ELR (cell line): ENCODE data around the gene TM4SF20.
"Not testable (repeated sequence)": the region's sequence is repeated elsewhere in the genome, so short reads cannot be mapped to it uniquely, and the experiment has no call there.

Experiments
- DNase-seq: peaks from one replicate; pipeline ENCODE4 v3.0.0-alpha.2; 2015; ENCODE audit warnings: low read depth

TM4SF20 gene

DNA sequence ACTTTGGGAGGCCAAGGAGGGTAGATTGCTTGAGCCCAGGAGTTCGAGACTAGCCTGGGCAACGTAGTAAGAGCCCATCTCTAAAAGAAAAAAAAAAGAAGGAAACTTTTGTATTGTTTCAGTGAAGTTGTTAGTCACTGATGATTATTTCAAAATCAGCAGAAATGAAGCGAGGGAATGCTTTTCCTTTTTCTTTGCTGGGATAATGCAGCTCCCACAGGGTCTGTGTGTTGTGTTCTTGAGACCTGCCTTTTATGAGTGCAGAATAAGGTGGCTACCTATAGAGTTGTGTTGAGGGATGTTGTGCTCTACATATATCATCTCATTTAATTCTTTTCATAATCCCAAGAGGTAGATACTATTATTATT is 11.7 kb downstream of the TM4SF20 start:
- no peak for DNase-seq

DNA sequence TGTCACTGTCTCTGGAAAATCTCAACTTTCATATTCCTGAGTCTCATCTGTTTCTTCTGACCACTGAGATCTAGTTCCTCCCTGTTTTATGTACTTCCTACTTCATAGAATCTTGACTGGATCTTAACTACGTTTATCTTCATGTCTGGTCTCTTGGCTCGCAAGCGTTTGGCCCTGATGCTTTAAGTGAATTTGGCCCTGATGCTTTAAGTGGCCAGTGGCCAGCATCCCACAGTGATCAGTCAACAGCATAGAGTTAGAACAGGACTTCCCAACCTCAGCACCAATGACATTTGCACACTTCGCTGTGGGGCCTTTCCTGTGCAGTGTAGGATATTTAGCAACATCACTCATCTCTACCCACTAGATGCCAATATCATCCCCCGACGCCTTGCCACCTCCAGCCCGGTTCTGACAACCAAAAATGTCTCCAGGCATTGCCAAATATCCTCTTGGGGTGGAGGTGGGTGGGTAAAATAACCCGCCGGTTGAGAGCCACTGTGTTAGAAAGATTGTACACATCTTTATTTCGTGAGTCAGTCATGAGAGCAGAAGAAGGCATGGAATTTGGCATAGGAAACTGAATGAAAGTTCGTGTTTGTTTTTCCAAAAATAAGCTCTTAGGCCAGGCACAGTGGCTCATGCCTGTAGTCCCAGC is 12.2 kb downstream of the TM4SF20 start:
- peak; percentile 52 for DNase-seq

DNA sequence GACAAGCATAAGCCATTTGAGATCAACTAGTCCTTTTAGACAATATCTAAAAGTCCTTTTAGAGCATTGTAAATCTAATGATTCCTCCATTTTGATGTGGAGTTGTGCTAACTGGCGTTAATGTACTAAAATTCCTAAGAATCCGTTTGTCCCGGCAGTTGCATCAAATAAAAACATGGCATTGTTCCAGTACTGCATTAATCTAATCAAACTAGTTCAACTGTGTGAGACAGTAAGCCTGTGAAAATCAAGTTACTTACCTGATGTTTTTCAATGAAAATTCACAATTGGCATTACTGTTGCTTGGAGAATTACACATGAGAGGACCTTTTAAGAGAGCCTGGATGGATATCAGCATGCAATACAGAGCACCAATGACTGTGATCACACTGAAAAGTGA is 13.3 kb downstream of the TM4SF20 start:
- DNase-seq, result no peak

DNA sequence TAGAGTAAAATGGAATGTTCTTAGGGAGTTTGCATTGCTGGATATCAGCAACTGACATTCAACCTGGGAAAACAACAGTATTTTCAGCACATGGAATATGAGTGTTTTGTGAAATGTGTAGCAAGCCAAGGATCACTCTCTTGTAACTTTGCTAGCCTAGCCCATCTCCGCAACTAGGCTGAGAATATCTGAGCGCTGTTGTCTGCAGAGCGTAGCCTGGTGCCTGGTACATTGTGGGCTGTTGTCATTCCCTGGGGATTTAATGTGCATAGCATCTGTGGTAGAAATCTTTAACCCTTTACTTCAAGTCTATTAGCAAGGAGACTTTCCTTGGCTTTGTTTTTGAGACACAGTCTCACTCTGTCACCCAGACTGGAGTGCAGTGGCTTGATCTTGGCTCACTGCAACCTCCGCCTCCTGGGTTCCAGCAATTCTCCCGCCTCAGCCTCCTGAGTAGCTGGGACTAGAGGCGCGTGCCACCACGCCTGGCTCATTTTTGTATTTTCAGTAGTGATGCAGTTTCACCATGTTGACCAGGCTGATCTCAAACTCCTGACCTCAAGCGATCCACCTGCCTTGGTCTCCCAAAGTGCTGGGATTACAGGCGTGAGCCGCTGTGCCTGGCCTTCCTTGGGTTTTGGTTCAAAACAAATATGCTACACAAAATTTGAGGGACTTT is 14.4 kb downstream of the TM4SF20 start:
- DNase-seq, result not testable (repeated sequence)

DNA sequence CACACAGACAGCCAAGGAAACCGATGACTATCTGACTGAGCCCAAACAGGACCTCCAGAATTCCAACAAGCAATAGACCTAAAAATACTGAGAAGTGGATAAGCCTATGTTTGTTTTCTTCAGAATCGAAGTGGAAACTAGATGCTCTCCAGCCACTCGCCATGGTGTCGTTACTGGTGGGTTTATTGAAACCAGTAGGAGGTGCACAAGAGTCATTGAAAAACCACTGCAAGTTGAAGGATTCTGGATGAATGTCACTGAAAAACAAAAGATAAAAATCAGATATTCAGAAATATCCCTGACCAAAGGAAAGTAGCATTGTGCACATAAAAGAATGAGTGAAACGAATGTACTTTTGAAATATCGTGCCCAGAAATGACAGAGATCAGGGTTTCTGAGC is 15.3 kb downstream of the TM4SF20 start:
- no peak for DNase-seq

DNA sequence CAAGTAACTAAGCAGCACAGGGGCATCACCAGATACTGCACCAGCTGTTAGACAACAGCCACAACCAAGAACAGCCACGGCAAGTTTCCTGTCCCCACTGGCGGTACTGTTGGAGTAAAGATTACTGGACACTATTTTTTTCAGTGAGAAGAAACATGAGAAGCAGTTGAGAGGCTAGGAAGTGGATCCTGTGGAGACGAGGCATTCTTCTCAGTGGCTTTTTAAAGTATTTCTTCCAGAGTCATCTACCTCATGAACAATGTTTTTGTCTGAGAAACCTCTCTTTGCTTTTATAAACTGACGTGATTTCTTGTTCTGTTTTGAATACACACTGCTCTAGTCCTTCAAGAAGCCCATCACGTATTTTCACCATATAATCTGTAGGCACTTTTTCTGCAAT is 18.8 kb downstream of the TM4SF20 start:
- no peak for DNase-seq

DNA sequence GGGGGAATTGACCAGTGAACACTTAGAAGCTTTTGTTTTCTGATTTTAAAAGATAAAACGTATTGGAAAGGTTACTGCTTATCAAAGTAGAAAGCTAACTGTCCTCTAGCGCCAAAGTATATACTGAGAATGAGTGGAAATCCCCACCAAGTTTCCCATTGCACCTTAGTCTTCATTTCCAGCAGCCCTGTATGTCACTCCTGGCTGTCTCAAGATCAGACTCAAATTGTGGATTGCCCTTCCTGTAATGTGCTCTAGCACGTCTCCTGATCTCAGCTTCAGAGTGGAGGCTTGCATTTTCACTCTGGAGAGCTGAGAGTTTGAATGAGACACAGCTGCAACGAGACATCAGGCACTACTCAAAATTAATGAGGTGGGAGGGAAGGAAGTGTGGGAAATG is 27.5 kb downstream of the TM4SF20 start:
- no peak for DNase-seq

DNA sequence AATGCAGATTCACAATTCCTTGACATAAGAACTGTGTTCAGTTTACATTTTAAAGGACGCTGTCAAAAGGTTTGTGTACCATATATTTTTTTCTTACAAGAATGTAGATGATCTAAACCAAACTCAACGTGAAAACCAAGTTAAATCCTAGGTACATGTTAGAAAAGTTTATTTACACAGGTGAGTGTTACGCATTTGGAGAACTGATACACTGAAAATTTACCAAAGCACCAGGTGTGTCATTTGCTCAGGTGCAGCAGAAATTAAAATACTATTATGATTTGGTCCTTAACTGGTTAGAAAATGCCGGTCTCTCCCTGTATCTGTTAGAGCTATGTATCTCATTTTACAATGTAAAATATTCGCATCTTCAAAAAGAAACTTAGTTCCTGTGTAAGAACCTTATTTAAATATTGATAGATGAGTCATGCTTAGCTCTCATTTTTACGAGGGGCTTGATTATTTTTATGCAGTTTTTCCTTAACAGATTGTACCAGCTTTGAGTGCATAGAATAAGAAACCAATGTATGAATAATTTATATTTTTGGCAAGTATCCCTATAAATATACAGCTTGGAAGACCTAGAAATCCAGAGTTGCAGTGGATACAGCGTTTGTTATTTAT is 29.0 kb downstream of the TM4SF20 start:
- no peak for DNase-seq

DNA sequence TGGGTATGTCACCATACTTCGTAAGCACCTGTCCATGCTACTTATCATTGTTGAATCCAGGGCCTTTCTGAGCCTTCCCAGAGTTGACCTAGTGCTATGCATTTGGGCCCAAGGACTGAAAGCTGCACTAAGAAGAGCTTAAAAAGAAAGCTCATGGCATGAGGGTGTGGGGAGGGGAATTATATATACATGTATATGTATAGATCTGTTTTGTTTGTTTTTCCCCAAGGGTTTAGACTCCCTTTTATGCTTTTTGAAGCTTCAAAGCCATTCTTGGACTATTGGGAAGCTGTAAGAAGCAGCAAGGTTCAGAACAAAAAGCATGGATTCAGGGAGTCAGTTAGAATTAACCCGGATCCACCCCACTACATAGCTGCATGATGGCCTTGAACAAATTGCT is 30.8 kb downstream of the TM4SF20 start:
- DNase-seq, result no peak

DNA sequence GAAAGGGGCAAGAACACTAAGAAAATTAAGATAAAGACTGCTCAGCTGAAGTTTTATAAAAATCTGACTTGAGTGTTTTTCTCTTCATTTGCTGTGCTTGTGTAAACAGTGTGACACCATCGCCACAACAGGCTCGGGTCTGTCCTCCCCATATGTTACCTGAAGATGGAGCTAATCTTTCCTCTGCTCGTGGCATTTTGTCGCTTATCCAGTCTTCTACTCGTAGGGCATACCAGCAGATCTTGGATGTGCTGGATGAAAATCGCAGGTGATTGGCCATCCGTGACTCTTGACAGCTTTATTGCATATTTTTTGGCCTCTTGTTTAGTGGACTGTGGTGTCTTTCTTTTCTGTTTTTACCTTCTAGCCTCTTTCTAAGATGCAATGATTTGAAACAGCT is 32.0 kb downstream of the TM4SF20 start:
- no peak for DNase-seq

DNA sequence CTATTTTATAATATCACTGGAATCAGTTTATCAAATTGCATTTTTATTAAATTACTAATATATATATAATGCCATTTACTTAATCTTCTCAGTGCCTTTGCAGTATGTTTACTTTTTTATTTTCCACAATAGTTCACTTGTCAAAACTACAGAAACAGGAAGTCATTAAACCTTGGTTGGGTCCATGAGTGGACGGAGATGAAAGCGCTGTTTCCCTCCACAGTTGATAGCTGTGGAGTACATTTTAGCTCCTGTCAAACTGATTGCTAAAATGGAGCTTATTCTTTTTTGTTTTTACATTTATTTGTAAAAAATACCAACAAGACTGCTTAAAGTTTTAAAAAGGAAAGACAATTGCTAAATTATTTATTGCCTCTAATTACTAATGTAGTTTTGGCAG is 34.9 kb downstream of the TM4SF20 start:
- DNase-seq, result no peak

DNA sequence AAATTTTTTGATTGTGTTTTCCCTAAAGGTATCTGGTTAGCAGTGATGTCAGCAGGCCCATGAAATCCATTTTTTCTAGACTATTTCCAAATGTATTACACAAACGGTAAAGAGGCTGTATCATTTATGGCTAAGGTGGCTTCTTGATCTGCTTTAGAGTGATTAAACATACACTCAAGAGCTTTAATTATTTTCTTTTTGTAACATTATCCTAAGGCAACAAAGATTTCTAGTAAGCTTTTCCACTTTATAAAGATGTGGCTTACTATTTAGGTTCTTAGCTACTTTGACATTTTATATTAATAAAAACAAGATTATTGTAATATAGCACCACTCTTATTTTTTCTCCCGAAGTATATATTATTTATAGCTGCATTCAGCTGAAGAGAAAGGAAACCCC is 37.6 kb downstream of the TM4SF20 start:
- DNase-seq, result no peak

DNA sequence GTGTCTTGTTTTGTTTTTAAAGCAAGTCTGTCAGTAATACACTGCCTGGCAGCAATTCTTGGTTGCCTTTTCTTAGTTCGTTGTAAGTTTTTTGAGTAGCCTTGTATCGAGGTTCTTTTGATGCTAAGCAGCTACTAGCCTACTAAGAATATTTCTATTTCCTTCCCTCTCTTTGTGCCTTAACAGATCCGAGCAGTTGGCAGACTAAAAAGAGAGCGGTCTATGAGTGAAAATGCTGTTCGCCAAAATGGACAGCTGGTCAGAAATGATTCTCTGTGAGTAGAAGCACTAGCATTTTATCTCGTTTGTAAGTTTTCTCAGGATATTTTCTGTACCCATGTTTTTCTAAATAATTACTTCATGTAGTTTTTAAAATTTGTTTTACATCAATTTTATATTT is 39.0 kb downstream of the TM4SF20 start:
- no peak for DNase-seq

DNA sequence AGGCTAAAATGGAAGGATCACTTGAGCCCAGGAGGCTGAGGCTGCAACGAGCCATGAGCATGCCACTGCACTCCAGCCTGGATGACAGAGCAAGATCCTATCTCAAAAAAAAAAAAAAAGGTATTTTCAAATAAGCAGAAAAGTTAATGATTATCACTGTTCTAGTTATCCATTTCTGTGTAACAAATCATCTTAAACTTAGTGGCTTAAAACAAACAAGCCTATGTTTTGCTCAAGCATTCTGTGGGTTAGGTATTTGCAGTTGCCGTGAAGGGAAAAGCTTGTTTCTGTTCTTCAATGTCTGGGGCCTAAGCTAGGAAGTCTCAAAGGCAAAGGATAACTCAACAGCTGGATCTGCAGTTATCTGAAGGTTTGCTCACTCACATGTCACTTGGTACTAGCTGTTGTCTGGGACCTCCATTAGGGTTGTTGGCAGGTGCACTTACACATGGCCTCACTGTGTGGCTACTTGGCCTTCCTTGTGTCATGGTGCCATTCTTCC is 40.0 kb downstream of the TM4SF20 start:
- no peak for DNase-seq

DNA sequence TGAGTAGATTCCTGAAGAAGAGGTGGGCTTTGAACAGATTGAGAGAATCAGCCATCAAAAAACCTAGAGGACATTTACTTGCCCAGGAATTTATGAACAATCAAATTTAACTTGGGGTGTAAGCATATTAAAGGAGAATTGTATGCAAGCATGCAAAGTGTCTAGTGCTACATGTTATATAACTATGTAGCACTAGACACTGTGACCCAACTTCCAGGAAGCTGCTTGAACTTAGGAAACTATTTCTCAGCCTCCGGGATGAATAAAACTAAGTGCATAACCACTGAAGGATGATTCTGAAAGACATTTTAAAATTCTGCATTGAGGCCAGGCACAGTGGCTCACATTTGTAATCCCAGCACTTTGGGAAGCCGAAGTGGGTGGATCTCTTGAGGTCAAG is 41.7 kb downstream of the TM4SF20 start:
- no peak for DNase-seq

DNA sequence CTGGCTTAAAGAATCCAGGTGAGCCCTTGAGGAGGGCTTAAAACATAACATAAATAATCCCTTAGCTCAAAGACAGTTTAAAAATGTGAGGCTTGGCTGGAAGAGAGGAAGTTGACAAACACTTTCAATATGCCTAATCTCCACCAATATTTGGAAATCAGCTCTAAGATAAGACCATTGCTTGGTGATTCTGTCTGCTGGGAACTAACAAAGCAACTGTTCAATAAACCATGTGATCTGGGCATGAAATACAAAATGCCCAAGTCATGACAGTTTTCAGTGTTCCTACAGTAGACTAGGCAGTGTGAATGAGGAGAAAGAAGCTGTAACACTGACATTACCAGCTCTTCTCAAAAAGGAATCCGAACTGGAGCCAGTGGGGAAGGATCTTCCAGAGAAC is 43.4 kb downstream of the TM4SF20 start:
- DNase-seq, result no peak

DNA sequence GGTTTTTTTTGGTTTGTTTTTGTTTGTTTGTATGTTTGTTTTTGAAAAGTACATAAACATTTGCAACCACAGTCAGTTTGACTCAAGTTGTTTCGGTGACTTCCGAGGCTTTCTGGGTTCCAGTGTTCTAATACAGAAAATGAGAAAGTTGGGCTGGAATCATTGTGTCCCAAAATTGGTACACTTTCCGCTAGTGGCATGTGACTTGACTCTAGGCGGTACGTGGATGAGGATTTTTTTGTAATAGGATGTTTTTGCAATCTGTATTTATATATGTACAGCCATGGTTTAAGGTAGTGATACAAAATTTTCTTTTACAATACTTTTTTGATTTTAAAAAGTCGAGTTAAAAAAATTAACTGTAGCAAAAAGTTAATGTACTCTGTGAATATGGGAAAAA is 52.3 kb downstream of the TM4SF20 start:
- DNase-seq, result no peak

DNA sequence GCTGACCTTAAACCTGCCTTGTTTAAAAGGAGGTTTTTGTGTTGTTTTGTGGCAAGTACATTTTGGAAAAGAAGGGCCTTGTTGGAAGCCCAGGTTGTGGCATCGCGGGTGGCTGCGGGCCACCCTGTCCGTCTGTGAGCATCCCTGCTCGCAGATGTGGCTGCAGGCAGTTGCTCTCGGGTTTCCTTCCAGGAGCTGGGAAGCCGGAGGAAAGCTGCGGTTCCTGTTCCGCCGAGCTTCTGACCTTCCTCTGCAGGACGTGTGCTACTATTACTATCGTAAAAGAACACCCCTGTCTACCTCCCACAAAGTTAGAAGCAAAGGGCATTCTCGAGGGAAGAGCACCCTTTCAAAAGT is 53.3 kb downstream of the TM4SF20 start:
- DNase-seq, result peak; percentile 67

DNA sequence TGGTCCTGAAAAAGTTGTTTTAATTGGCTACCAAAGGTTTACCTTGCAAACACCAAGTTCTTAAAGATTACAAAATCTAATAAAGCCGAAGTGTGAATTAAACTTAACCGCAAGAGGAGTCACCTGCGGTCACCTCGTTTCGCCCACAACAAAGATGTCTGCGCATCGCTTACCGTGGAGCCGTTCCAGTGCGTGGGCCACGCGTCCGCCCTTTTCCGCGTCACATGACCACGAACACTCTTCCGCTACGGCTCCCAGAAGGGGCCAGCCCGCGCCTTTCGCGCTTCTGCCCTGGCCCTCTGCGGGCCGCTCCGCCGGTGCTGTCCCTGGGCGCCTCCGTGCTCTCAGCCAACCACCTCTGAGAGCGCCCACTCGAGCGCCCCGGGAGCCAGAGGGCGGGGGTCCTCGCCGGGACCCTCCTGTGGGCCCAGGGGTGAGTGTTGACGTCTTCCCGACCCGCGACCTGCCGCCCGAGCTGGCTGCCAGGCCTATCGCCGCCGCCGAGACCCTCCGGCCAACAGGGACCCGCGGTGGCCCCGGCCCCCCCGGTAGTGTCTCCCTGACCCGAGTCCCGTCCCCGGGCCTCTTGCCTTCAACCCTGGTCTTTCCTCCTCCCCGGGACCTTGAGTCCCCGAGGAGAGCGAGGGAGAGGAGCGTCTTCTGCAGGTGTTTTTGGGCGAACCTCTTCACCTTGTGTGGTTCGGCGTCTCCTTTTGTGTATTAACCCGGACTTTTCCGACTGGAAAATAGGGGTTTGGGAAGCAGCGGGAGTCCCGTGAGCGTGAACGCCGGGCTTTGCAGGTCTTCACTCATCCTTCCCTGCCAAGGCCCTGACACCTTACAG is 53.9 kb downstream of the TM4SF20 start, which contains the start of gene MFF:
MFF (plus strand) TSS at position 257 of the 844 bp plus-strand sequence. CDS start 5,415 bp downstream, outside the sequence.
- peak; percentile 95 for DNase-seq

DNA sequence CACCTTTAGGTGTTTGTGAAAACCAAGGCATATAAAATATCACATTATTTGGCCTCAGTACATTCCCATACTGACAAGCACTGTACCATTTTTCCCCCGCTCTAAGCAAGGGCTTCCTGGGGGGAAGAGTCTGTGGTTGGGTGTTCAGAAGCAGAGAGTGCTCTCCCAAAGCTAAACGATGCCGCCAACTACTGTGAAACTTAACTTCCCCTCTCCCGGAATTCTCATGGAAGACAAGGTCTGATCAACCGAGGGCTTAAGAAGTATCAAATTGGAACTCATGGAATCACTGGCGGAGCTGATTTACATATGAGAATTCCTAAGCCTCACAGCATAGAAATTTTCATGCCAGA is 54.5 kb downstream of the TM4SF20 start:
- DNase-seq, result no peak

DNA sequence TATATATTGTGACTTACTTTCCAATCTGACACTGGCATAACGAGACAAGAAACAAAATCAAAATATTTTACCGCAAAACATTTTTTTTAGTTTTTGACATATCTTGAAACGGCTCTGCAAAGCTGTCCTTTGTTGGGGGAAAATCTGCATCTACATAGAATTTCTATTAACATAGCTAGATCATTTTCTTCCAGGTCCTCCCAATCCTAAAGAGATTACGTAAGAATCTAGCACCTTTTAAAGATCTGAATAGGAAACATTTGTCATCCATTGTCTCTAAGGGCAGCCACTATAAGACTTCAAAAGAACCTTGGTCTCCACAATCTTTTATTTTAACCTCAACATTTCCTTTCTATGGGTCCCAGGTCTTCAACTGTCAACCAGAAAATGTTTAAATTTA is 55.3 kb downstream of the TM4SF20 start:
- no peak for DNase-seq

DNA sequence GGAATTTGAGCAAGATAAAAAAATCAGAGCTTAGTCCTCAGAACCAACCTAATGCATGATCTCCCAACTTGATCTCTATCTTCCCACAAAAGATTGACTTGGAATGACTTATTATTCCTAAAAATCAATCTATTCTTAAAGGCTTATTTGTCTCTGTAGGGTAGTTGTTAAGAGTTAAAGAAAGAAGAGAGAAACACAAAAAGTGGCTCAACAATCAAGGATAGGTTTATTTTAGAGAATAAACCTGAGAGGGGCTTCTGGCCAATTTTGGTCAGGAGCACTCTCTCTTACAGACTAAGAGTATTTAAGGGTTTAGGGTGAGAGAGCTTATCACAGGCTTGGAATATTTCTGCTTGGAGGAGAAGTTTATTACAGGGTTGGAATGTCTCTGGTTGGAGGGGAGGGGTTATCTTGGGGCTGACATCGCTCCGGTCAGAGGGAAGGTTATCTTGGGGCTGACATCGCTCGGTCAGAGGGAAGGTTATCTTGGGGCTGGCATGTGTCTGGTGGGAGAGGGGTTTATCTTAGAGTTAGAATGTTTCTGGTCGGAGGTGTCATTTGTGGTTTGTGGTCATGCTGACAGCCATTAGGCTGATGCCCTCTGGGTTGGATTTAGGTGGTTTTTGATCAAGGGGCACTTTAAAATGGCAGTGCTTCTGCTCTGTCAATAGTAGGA is 56.4 kb downstream of the TM4SF20 start:
- DNase-seq, result no peak
